Stimulated activated CD4-positive, alpha-beta T cell treated with anti-CD3 and anti-CD28 coated beads, Interleukin-2, amount 100 ng/mL, for 24 hours (primary cell): ENCODE data around the gene LAMTOR1.
A peak's percentile ranks its signal among the peaks of the same experiment; 100 is the strongest.
"Not testable (repeated sequence)": the region's sequence is repeated elsewhere in the genome, so short reads cannot be mapped to it uniquely, and the experiment has no call there.

Experiments used
- DNase-seq, 2 donors: peaks; one replicate each; pipeline ENCODE4 v3.0.0-alpha.2; 2020

LAMTOR1 gene

GRCh38 chr11:72102946-72103753 is at the start of gene LAMTOR1:
Gene LAMTOR1, minus strand, starts transcription at chr11:72103297. Its CDS starts 73 bp downstream, at chr11:72103224.
- DNase-seq: peak; percentile 98 to 99

- DNase-seq: no peak
These were observed 47.8 kb upstream of the LAMTOR1 start for GRCh38 chr11:72150882-72151281.

GRCh38 chr11:72146625-72147024 is 43.5 kb upstream of the LAMTOR1 start:
- no peak for DNase-seq

- DNase-seq: no peak
These were observed 41.9 kb upstream of the LAMTOR1 start for GRCh38 chr11:72144807-72145565.

- not testable (repeated sequence) for DNase-seq
These were observed 39.4 kb upstream of the LAMTOR1 start for GRCh38 chr11:72142543-72142942.

- DNase-seq: not testable (repeated sequence)
These were observed 39.0 kb upstream of the LAMTOR1 start for GRCh38 chr11:72142086-72142485.

GRCh38 chr11:72141066-72141465 is 38.0 kb upstream of the LAMTOR1 start:
- DNase-seq: peak in 1 of 2 donors; percentile 9

GRCh38 chr11:72140661-72141060 is 37.6 kb upstream of the LAMTOR1 start:
- no peak for DNase-seq

GRCh38 chr11:72139500-72139899 is 36.4 kb upstream of the LAMTOR1 start:
- no peak for DNase-seq

- DNase-seq: no peak
These were observed 35.8 kb upstream of the LAMTOR1 start for GRCh38 chr11:72138821-72139390.

- DNase-seq: no peak
These were observed 33.7 kb upstream of the LAMTOR1 start for GRCh38 chr11:72136684-72137262.

- DNase-seq: no peak
These were observed 33.0 kb upstream of the LAMTOR1 start for GRCh38 chr11:72135891-72136683.

GRCh38 chr11:72135473-72135872 is 32.4 kb upstream of the LAMTOR1 start, which contains the start of gene FOLR3:
Gene FOLR3, plus strand, starts transcription at chr11:72135725. Its CDS starts 228 bp downstream, at chr11:72135953.
- not testable (repeated sequence) for DNase-seq

- DNase-seq: no peak
These were observed 29.5 kb upstream of the LAMTOR1 start for GRCh38 chr11:72132646-72133045.

- no peak for DNase-seq
These were observed 26.3 kb upstream of the LAMTOR1 start for GRCh38 chr11:72129381-72129780.

GRCh38 chr11:72127923-72128322 is 24.8 kb upstream of the LAMTOR1 start:
- no peak for DNase-seq

GRCh38 chr11:72125956-72126355 is 22.9 kb upstream of the LAMTOR1 start:
- DNase-seq: no peak

- DNase-seq: no peak
These were observed 20.9 kb upstream of the LAMTOR1 start for GRCh38 chr11:72124046-72124445.

- no peak for DNase-seq
These were observed 20.1 kb upstream of the LAMTOR1 start for GRCh38 chr11:72123117-72123653.

- DNase-seq: no peak
These were observed 19.5 kb upstream of the LAMTOR1 start for GRCh38 chr11:72122607-72123006.

GRCh38 chr11:72120930-72121329 is 17.8 kb upstream of the LAMTOR1 start:
- no peak for DNase-seq

- no peak for DNase-seq
These were observed 16.1 kb upstream of the LAMTOR1 start for GRCh38 chr11:72119198-72119597.
